ENCODE data around the gene TANGO2.

The TANGO2 gene

GRCh38 chr22:19997561-19998231 lies 23.2 kb upstream of the TANGO2 start:
- DNase-seq: no peak

GRCh38 chr22:19998232-19998951 lies 22.5 kb upstream of the TANGO2 start:
- no peak for DNase-seq

GRCh38 chr22:19998991-19999820 lies 21.7 kb upstream of the TANGO2 start:
- no peak for DNase-seq

- DNase-seq: no peak
Observed at GRCh38 chr22:20000246-20001081, 20.4 kb upstream of the TANGO2 start.

- DNase-seq: no peak
Observed at GRCh38 chr22:20001082-20001638, 19.8 kb upstream of the TANGO2 start.

GRCh38 chr22:20002128-20002527 lies 18.8 kb upstream of the TANGO2 start:
- DNase-seq: no peak

- DNase-seq: no peak
Observed at GRCh38 chr22:20002636-20003035, 18.3 kb upstream of the TANGO2 start.

- DNase-seq: no peak
Observed at GRCh38 chr22:20003304-20003703, 17.6 kb upstream of the TANGO2 start.

- no peak for DNase-seq
Observed at GRCh38 chr22:20004464-20004863, 16.4 kb upstream of the TANGO2 start.

GRCh38 chr22:20008221-20008995 lies 12.5 kb upstream of the TANGO2 start:
- no peak for DNase-seq

GRCh38 chr22:20009018-20009491 lies 11.9 kb upstream of the TANGO2 start:
- DNase-seq: no peak

GRCh38 chr22:20009582-20010306 lies 11.2 kb upstream of the TANGO2 start:
- no peak for DNase-seq

- no peak for DNase-seq
Observed at GRCh38 chr22:20010307-20011122, 10.4 kb upstream of the TANGO2 start.

GRCh38 chr22:20011123-20011992 lies 9.6 kb upstream of the TANGO2 start:
- no peak for DNase-seq

- DNase-seq: no peak
Observed at GRCh38 chr22:20011993-20012740, 8.7 kb upstream of the TANGO2 start.

GRCh38 chr22:20012741-20013331 lies 8.1 kb upstream of the TANGO2 start:
- DNase-seq: no peak

GRCh38 chr22:20013382-20013871 lies 7.5 kb upstream of the TANGO2 start:
- no peak for DNase-seq
